Keratinocyte (primary cell): ENCODE data around the gene UBE2E3. TPM values are rescaled to one million over a fixed set of nuclear protein-coding genes. Genes with fewer than 3 reads are reported as not detected.
"Not testable (repeated sequence)": the region's sequence is repeated elsewhere in the genome, so short reads cannot be mapped to it uniquely, and the experiment has no call there.

Source experiments
- DNase-seq: peaks from one replicate; pipeline ENCODE4 v3.0.0-alpha.2; 2011; ENCODE audit warnings: low read depth, missing footprints, low spot score
- FAIRE-seq: peaks from 2 replicates; lab custom pipeline; 2011; peaks lifted over from hg19 to GRCh38; lab: Jason Lieb, UNC
- H2AFZ ChIP-seq: 2 replicates; pipeline ENCODE4 v1.6.0; 2012; ENCODE audit warnings: low read length, control low read depth, inconsistent platforms; ENCODE audit not compliant: control insufficient read depth
- H3K27ac ChIP-seq: 2 replicates; pipeline ENCODE4 v1.5.1; 2011; ENCODE audit warnings: low read length; ENCODE audit not compliant: control insufficient read depth, insufficient read depth
- H3K27me3 ChIP-seq: 3 replicates; pipeline ENCODE4 v1.6.0; 2011; ENCODE audit warnings: low read length; ENCODE audit not compliant: control insufficient read depth, insufficient read depth; ENCODE audit errors: extremely low read depth
- H3K36me3 ChIP-seq, 2 experiments: 2 replicates in 1 of 2; 3 replicates in 1 of 2; pipeline ENCODE4 v1.5.1; 2011; ENCODE audit warnings: low read length in 2 of 2, mild to moderate bottlenecking in 1 of 2; ENCODE audit not compliant: control insufficient read depth in 2 of 2, insufficient read depth in 2 of 2; ENCODE audit errors: extremely low read depth in 1 of 2
- H3K4me1 ChIP-seq: 3 replicates; pipeline ENCODE4 v1.5.1; 2011; ENCODE audit warnings: low read length; ENCODE audit not compliant: control insufficient read depth, insufficient read depth; ENCODE audit errors: extremely low read depth
- H3K4me2 ChIP-seq: 3 replicates; pipeline ENCODE4 v1.6.0; 2011; ENCODE audit warnings: low read depth, low read length; ENCODE audit not compliant: control insufficient read depth, insufficient read depth; ENCODE audit errors: extremely low read depth
- H3K4me3 ChIP-seq, 3 experiments: fragments of 200-600 bp in 1 of 3; sonication (generic) in 1 of 3; 2 replicates in 2 of 3; 3 replicates in 1 of 3; pipeline ENCODE4 v1.5.1; 2011 to 2016; ENCODE audit warnings: low read length in 3 of 3, mild to moderate bottlenecking in 3 of 3, control low read depth in 2 of 3, inconsistent platforms in 1 of 3, low read depth in 1 of 3, mixed read lengths in 1 of 3, mixed run types in 1 of 3, moderate library complexity in 1 of 3; ENCODE audit not compliant: control insufficient read depth in 2 of 3, insufficient read depth in 2 of 3; ENCODE audit errors: extremely low read depth in 1 of 3
- H3K79me2 ChIP-seq: 2 replicates; pipeline ENCODE4 v1.6.0; 2012; ENCODE audit warnings: low read length; ENCODE audit not compliant: control insufficient read depth, insufficient read depth
- H3K9ac ChIP-seq: 3 replicates; pipeline ENCODE4 v1.6.0; 2011; ENCODE audit warnings: low read length; ENCODE audit not compliant: control insufficient read depth, insufficient read depth; ENCODE audit errors: extremely low read depth
- H3K9me1 ChIP-seq: 3 replicates; pipeline ENCODE4 v1.6.0; 2011; ENCODE audit warnings: low read length; ENCODE audit not compliant: control insufficient read depth, insufficient read depth; ENCODE audit errors: extremely low read depth
- H3K9me3 ChIP-seq: 2 replicates; pipeline ENCODE4 v1.5.1; 2012; ENCODE audit warnings: low read depth, low read length; ENCODE audit not compliant: control insufficient read depth
- H4K20me1 ChIP-seq: 3 replicates; pipeline ENCODE4 v1.6.0; 2011; ENCODE audit warnings: low read length; ENCODE audit not compliant: control insufficient read depth, insufficient read depth; ENCODE audit errors: extremely low read depth
- EZH2 ChIP-seq: IDR thresholded peaks from one replicate; pipeline ENCODE4 v1.6.1; 2012; ENCODE audit warnings: inconsistent platforms, mild to moderate bottlenecking, low read length, moderate library complexity
- dilution Hi-C: fragments of 300-500 bp; cut with MboI; formaldehyde crosslinking; loops from one replicate; pipeline ENCODE4 v1.7.0; 2020; ENCODE audit warnings: low sequenced_read_pairs; ENCODE audit not compliant: extremely low pct_ligation_motif_present
- polyA plus RNA-seq, 5 experiments: library from polyadenylated mRNA; depleted of rRNA in 3 of 5; stranded (reverse) in 3 of 5; stranded (forward) in 1 of 5; unstranded in 1 of 5; fragments of >200 nt; gene quantifications; 1 replicate in 1 of 5; 2 replicates in 3 of 5; 3 replicates in 1 of 5; pipeline versions ENCODE4 v1.2.1 to v1.2.3, GENCODE V29; 2011 to 2012; ENCODE audit warnings: missing spikeins in 2 of 5, low read depth in 1 of 5, low replicate concordance in 1 of 5
- TF ChIP-seq, protein P1 (sequence below), 3 experiments: IDR thresholded peaks in 1 of 3; conservative IDR thresholded peaks in 1 of 3; optimal IDR thresholded peaks in 1 of 3; 2 replicates in 2 of 3; 3 replicates in 1 of 3; pipeline versions ENCODE3 to v1.5.1; 2011; ENCODE audit warnings: low read length in 3 of 3, mild to moderate bottlenecking in 3 of 3, moderate library complexity in 2 of 3, control low read depth in 1 of 3, inconsistent platforms in 1 of 3; ENCODE audit not compliant: insufficient read depth in 2 of 3; ENCODE audit errors: extremely low read depth in 1 of 3

Gene UBE2E3
- polyA plus RNA-seq, 1 donor (not counting 4 experiments of a cell fraction or from before 2014, with no cell fraction given), result 91.1 TPM

DNA sequence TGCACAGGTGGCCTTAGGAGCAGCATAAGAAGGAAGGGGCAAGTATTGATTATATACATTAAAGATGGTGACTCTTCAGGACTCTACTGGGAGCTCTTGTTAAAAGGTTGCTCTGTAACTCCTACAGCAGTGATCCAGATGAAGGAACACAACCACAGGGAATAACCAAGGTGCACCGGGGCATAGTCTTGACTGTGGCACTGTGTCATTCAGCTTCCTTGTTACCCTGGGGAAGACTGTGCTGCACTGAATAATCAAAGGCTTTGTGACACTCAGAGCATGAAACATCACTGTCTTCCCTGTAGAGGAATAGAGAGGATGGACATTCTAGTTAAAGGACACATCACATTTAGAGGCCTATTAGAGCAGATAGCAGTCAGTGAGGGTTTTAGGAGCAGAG, 105.3 kb downstream of the UBE2E3 start:
- Histone ChIP-seq H3K4me2 (no peak overlapping the region), H3K4me3 (no peak overlapping the region), H3K9me3 (no peaks in the 10 kb centered on the region), H3K36me3 (no peaks in the 10 kb centered on the region), H2AFZ (no peak overlapping the region), H3K4me1 (no peaks in the 10 kb centered on the region), H3K27ac (no peak overlapping the region), H4K20me1 (no peaks in the 10 kb centered on the region), H3K27me3 (no peaks in the 10 kb centered on the region), H3K9me1 (no peaks in the 10 kb centered on the region), H3K79me2 (no peaks in the 10 kb centered on the region), H3K9ac (no peak overlapping the region)
- TF ChIP-seq, protein P1, sequence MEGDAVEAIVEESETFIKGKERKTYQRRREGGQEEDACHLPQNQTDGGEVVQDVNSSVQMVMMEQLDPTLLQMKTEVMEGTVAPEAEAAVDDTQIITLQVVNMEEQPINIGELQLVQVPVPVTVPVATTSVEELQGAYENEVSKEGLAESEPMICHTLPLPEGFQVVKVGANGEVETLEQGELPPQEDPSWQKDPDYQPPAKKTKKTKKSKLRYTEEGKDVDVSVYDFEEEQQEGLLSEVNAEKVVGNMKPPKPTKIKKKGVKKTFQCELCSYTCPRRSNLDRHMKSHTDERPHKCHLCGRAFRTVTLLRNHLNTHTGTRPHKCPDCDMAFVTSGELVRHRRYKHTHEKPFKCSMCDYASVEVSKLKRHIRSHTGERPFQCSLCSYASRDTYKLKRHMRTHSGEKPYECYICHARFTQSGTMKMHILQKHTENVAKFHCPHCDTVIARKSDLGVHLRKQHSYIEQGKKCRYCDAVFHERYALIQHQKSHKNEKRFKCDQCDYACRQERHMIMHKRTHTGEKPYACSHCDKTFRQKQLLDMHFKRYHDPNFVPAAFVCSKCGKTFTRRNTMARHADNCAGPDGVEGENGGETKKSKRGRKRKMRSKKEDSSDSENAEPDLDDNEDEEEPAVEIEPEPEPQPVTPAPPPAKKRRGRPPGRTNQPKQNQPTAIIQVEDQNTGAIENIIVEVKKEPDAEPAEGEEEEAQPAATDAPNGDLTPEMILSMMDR (optimal IDR thresholded peaks at IDR 0.05 in 1 of 3, IDR thresholded peaks at IDR 0.05 in 1 of 3, conservative IDR thresholded peaks at IDR 0.05 in 1 of 3; ENCODE audit: extremely low read depth in 1 of 3, insufficient read depth in 2 of 3, low read length in 3 of 3), result no peak
- no peak for TF ChIP-seq EZH2
- DNase-seq (no peak), FAIRE-seq (no peak)
- dilution Hi-C loops, result no loop called here

DNA sequence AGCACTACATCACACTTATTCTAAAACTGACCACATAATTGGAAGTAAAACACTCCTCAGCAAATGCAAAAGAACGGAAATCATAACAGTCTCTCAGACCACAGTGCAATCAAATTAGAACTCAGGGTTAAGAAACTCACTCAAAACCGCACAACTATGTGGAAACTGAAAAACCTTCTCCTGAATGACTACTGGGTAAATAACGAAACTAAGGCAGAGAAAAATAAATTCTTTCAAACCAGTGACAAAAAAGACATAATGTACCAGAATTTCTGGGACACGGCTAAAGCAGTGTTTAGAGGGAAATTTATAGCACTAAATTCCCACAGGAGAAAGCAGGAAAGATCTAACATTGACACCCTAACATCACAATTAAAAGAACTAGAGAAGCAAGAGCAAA, 111.5 kb downstream of the UBE2E3 start:
- H3K4me2 ChIP-seq, H3K79me2 ChIP-seq, dilution Hi-C loops, H3K9me3 ChIP-seq, H3K27ac ChIP-seq, H3K36me3 ChIP-seq, H3K4me3 ChIP-seq, H2AFZ ChIP-seq, DNase-seq, H3K4me1 ChIP-seq, H3K27me3 ChIP-seq, H3K9me1 ChIP-seq, H4K20me1 ChIP-seq, FAIRE-seq, H3K9ac ChIP-seq: not testable (repeated sequence)

DNA sequence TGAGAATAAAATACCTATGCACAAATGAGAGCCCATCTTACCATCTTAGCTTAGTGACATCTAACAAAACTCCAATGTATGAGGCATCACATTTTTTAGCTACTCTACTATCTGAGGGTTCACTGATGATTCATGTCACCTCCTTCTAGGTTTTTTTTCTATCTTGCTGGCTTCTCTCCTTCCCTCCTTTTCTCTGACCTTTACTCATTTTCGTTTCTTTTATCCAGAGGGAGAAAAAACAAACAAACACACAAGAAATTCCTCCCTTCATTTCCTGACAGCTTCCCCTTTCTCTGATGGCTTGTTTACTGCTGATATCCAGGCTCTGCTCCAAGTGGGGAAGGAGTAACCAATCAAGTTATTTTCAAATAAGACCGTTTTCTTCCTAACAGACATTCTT, 115.1 kb downstream of the UBE2E3 start:
- no peaks in the 10 kb centered on the region for H3K4me1 ChIP-seq
- H3K4me2 ChIP-seq, result no peak overlapping the region
- H3K9me1 ChIP-seq, result no peaks in the 10 kb centered on the region
- no peak for DNase-seq
- H3K79me2 ChIP-seq, result no peaks in the 10 kb centered on the region
- H3K4me3 ChIP-seq, result no peak overlapping the region
- no peak for FAIRE-seq
- no peaks in the 10 kb centered on the region for H3K36me3 ChIP-seq
- TF ChIP-seq, protein P1 (optimal IDR thresholded peaks at IDR 0.05 in 1 of 3, IDR thresholded peaks at IDR 0.05 in 1 of 3, conservative IDR thresholded peaks at IDR 0.05 in 1 of 3; ENCODE audit: extremely low read depth in 1 of 3, insufficient read depth in 2 of 3, low read length in 3 of 3), result no peak
- no peak for TF ChIP-seq EZH2
- no peak overlapping the region for H3K9ac ChIP-seq
- H4K20me1 ChIP-seq, result no peaks in the 10 kb centered on the region
- no peaks in the 10 kb centered on the region for H3K9me3 ChIP-seq
- no peak overlapping the region for H2AFZ ChIP-seq
- dilution Hi-C loops, result no loop called here
- H3K27ac ChIP-seq, result no peak overlapping the region
- H3K27me3 ChIP-seq, result no peaks in the 10 kb centered on the region
